ENCODE data around the gene DPM2. TPM values are rescaled to one million over a fixed set of nuclear protein-coding genes. Genes with fewer than 3 reads are reported as not detected.

DPM2 gene
- total RNA-seq, 1 donor from 2014 or later = 9.1 TPM

GRCh38 chr9:127926906-127927200 lies 10.8 kb downstream of the DPM2 start:
- Mint-ChIP-seq H3K27me3 (ENCODE audit: insufficient read depth, low read depth) (peaks cover 49% of the 10 kb centered on the region), H3K4me1 (peaks cover 18% of the 10 kb centered on the region), H3K36me3 (no peaks in the 10 kb centered on the region), H3K4me3 (peak overlapping the region; percentile 72), H3K9me3 (peaks cover 2% of the 10 kb centered on the region), H3K27ac (no peak overlapping the region)
- no peak overlapping the region for H3K27ac ChIP-seq
- no peaks in the 10 kb centered on the region for H3K79me2 ChIP-seq (ENCODE audit: low read depth)
- TF ChIP-seq EZH2phosphoT487 (IDR thresholded peaks at IDR 0.05) = no peak
- TF ChIP-seq EZH2 (IDR thresholded peaks at IDR 0.05) = no peak
- TF ChIP-seq, protein P1, sequence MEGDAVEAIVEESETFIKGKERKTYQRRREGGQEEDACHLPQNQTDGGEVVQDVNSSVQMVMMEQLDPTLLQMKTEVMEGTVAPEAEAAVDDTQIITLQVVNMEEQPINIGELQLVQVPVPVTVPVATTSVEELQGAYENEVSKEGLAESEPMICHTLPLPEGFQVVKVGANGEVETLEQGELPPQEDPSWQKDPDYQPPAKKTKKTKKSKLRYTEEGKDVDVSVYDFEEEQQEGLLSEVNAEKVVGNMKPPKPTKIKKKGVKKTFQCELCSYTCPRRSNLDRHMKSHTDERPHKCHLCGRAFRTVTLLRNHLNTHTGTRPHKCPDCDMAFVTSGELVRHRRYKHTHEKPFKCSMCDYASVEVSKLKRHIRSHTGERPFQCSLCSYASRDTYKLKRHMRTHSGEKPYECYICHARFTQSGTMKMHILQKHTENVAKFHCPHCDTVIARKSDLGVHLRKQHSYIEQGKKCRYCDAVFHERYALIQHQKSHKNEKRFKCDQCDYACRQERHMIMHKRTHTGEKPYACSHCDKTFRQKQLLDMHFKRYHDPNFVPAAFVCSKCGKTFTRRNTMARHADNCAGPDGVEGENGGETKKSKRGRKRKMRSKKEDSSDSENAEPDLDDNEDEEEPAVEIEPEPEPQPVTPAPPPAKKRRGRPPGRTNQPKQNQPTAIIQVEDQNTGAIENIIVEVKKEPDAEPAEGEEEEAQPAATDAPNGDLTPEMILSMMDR (IDR thresholded peaks at IDR 0.05) = no peak
- peak overlapping the region; percentile 63 for H3K4me3 ChIP-seq
- peak overlapping the region; percentile 96 for H3K4me2 ChIP-seq
- peaks cover 51% of the 10 kb centered on the region for H3K27me3 ChIP-seq
- no peak overlapping the region for H3K9ac ChIP-seq
- DNase-seq (ENCODE audit: low spot score) = no peak
- H3K4me1 ChIP-seq = peaks cover 21% of the 10 kb centered on the region
- peaks cover 30% of the 10 kb centered on the region for H4K20me1 ChIP-seq (ENCODE audit: low read depth)
- H2AFZ ChIP-seq (replicated peaks) = peak overlapping the region; percentile 96
- no peaks in the 10 kb centered on the region for H3K36me3 ChIP-seq
- no peaks in the 10 kb centered on the region for H3K9me3 ChIP-seq (ENCODE audit: low read depth)
- H3F3A ChIP-seq (ENCODE audit: low read depth) = peaks cover 56% of the 10 kb centered on the region

DNA sequence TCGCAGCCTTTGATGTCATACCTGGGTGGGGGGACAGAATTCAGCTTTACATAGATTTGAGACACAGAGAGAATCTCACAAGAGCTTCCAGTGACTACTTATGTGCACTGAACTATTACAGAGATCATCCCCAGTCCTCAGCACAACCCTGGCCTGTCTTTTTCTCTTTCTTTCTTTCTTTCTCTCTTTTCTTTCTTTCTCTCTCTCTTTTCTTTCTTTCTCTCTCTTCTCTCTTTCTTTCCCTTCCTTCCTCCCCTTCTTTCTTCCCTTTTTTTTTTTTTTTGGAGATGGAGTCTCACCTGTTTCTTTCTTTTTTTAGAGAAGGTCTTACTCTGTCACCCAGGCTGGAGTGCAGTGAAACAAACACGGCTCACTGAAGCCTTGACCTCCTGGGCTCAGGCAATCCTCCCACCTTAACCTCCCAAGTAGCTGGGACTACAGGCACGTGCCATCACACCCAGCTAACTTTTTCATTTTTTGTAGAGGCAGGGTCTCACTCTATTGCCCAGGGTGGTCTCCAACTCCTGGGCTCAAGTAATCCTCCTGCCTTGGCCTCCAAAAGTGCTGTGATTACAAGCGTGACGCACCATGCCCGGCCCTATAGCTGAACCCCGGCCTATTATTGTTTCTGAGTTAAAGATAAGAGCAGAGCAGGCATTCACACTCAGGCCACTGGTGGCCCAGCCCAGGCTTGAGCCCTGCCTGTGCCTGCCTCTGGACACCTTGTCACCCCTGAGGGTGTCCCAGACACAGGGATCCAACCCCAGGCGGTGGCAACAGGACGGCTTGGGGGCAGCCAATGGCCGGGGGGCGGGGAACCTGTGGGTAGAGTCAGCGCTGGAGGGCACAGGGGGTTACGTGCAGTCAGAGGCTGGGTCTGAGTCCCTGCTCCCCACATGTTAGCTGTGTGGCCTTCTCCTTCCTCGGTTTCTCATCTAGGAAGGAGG lies 11.4 kb downstream of the DPM2 start:
- H3K36me3 Mint-ChIP-seq = no peaks in the 10 kb centered on the region

DNA sequence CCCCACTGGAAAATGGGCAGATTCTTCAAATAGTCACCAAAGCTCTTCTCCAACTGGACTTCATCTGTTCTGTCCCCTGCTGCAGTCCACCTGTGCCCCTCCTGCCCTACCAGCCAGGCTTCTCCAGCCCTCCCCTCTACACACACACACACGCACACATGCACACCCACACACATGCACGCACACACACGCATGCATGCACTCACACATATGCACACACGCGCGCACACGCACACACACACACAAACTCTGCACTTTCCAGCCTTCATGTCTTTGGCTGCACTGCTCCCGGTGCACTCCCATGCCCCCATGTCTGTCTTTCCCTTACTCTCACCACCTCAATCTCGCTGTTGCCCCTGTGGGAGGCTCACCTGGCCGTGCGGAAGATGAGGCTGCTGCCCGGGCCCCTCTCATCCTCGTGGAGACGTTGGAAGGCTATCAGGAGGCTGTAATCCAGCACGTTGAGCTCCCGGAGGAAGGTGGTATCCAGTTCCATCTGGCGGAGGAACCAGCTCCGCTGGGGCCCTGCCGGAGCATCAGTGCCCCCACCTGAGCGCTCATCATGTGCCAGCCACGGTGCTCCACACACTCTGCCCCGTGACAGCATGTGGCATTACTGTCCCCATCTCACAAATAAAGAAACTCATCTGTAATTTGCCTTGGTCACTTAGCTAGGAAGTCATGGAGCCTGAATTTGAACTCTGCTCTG lies 12.8 kb downstream of the DPM2 start:
- Histone ChIP-seq H4K20me1 (ENCODE audit: low read depth) (peaks cover 27% of the 10 kb centered on the region), H3K4me2 (no peak overlapping the region), H3K27me3 (peaks cover 57% of the 10 kb centered on the region), H3K79me2 (ENCODE audit: low read depth) (no peaks in the 10 kb centered on the region), H3K36me3 (no peaks in the 10 kb centered on the region), H3F3A (ENCODE audit: low read depth) (peaks cover 39% of the 10 kb centered on the region), H3K4me3 (no peak overlapping the region), H3K9me3 (ENCODE audit: low read depth) (no peaks in the 10 kb centered on the region), H2AFZ (replicated peaks) (no peak overlapping the region), H3K27ac (no peak overlapping the region), H3K9ac (no peak overlapping the region), H3K4me1 (peaks cover 16% of the 10 kb centered on the region)
- DNase-seq (ENCODE audit: low spot score) = no peak
- H3K4me1 Mint-ChIP-seq = peaks cover 7% of the 10 kb centered on the region
- H3K27ac Mint-ChIP-seq = no peak overlapping the region
- peaks cover 2% of the 10 kb centered on the region for H3K9me3 Mint-ChIP-seq
- TF ChIP-seq, protein P1 (IDR thresholded peaks at IDR 0.05) = no peak
- TF ChIP-seq EZH2 (IDR thresholded peaks at IDR 0.05) (no peak), EZH2phosphoT487 (IDR thresholded peaks at IDR 0.05) (no peak)
- H3K27me3 Mint-ChIP-seq (ENCODE audit: insufficient read depth, low read depth) = peaks cover 47% of the 10 kb centered on the region
- peak overlapping the region; percentile 3 for H3K4me3 Mint-ChIP-seq
- no peaks in the 10 kb centered on the region for H3K36me3 Mint-ChIP-seq

More for the DNA sequence above, 11.4 kb downstream of the DPM2 start:
- Histone ChIP-seq H3K9me3 (ENCODE audit: low read depth) (no peaks in the 10 kb centered on the region), H3F3A (ENCODE audit: low read depth) (peaks cover 50% of the 10 kb centered on the region), H3K4me2 (peak overlapping the region; percentile 96), H3K4me1 (peaks cover 21% of the 10 kb centered on the region), H2AFZ (replicated peaks) (no peak overlapping the region), H3K27me3 (peaks cover 56% of the 10 kb centered on the region), H3K36me3 (no peaks in the 10 kb centered on the region), H3K9ac (no peak overlapping the region), H3K79me2 (ENCODE audit: low read depth) (no peaks in the 10 kb centered on the region), H3K4me3 (peak overlapping the region; percentile 63), H4K20me1 (ENCODE audit: low read depth) (peaks cover 30% of the 10 kb centered on the region), H3K27ac (no peak overlapping the region)
- Mint-ChIP-seq H3K4me1 (peaks cover 14% of the 10 kb centered on the region), H3K9me3 (peaks cover 2% of the 10 kb centered on the region), H3K27ac (no peak overlapping the region), H3K27me3 (ENCODE audit: insufficient read depth, low read depth) (peaks cover 51% of the 10 kb centered on the region), H3K4me3 (peak overlapping the region; percentile 72)
- TF ChIP-seq EZH2 (IDR thresholded peaks at IDR 0.05) = no peak
- no peak for TF ChIP-seq EZH2phosphoT487 (IDR thresholded peaks at IDR 0.05)
- TF ChIP-seq, protein P1 (IDR thresholded peaks at IDR 0.05) = no peak
- DNase-seq (ENCODE audit: low spot score) = no peak
